ENCODE results near the gene BMPR1B.

Gene BMPR1B

GRCh38 chr4:95092766-95093165, 335.0 kb downstream of the BMPR1B start:
- Histone ChIP-seq H3K36me3 (ENCODE audit: control insufficient read depth, insufficient read depth, low read length) (no peaks in the 10 kb centered on the region), H3K27ac (ENCODE audit: low read length) (no peak overlapping the region), H3K4me3 (ENCODE audit: low read length) (no peak overlapping the region), H3K27me3 (ENCODE audit: control insufficient read depth, insufficient read depth, low read length) (no peaks in the 10 kb centered on the region), H3K9me3 (ENCODE audit: control insufficient read depth, insufficient read depth, low read length) (no peaks in the 10 kb centered on the region), H3K4me1 (ENCODE audit: control insufficient read depth, insufficient read depth, low read length) (no peaks in the 10 kb centered on the region)
- WGBS (ENCODE audit: insufficient coverage, insufficient read length), result no CpG with 5 or more reads among the region's 3 CpGs
- no peak for DNase-seq (ENCODE audit: low read depth, low spot score)

GRCh38 chr4:95093460-95093859, 335.7 kb downstream of the BMPR1B start:
- WGBS (ENCODE audit: insufficient coverage, insufficient read length), result no CpG with 5 or more reads among the region's 2 CpGs
- DNase-seq (ENCODE audit: low read depth, low spot score), result no peak
- Histone ChIP-seq H3K27ac (ENCODE audit: low read length) (no peak overlapping the region), H3K4me3 (ENCODE audit: low read length) (no peak overlapping the region), H3K36me3 (ENCODE audit: control insufficient read depth, insufficient read depth, low read length) (no peaks in the 10 kb centered on the region), H3K4me1 (ENCODE audit: control insufficient read depth, insufficient read depth, low read length) (no peaks in the 10 kb centered on the region), H3K9me3 (ENCODE audit: control insufficient read depth, insufficient read depth, low read length) (no peaks in the 10 kb centered on the region), H3K27me3 (ENCODE audit: control insufficient read depth, insufficient read depth, low read length) (no peaks in the 10 kb centered on the region)

GRCh38 chr4:95093936-95094929, 336.5 kb downstream of the BMPR1B start:
- Histone ChIP-seq H3K27me3 (ENCODE audit: control insufficient read depth, insufficient read depth, low read length) (no peaks in the 10 kb centered on the region), H3K36me3 (ENCODE audit: control insufficient read depth, insufficient read depth, low read length) (no peaks in the 10 kb centered on the region), H3K27ac (ENCODE audit: low read length) (no peak overlapping the region), H3K4me3 (ENCODE audit: low read length) (no peak overlapping the region), H3K4me1 (ENCODE audit: control insufficient read depth, insufficient read depth, low read length) (no peaks in the 10 kb centered on the region), H3K9me3 (ENCODE audit: control insufficient read depth, insufficient read depth, low read length) (no peaks in the 10 kb centered on the region)
- no peak for DNase-seq (ENCODE audit: low read depth, low spot score)
- no CpG with 5 or more reads among the region's 8 CpGs for WGBS (ENCODE audit: insufficient coverage, insufficient read length)

GRCh38 chr4:95095348-95095974, 337.7 kb downstream of the BMPR1B start:
- DNase-seq (ENCODE audit: low read depth, low spot score), result no peak
- no CpG with 5 or more reads among the region's 1 CpG for WGBS (ENCODE audit: insufficient coverage, insufficient read length)
- Histone ChIP-seq H3K4me1 (ENCODE audit: control insufficient read depth, insufficient read depth, low read length) (no peaks in the 10 kb centered on the region), H3K27ac (ENCODE audit: low read length) (no peak overlapping the region), H3K4me3 (ENCODE audit: low read length) (no peak overlapping the region), H3K36me3 (ENCODE audit: control insufficient read depth, insufficient read depth, low read length) (no peaks in the 10 kb centered on the region), H3K9me3 (ENCODE audit: control insufficient read depth, insufficient read depth, low read length) (no peaks in the 10 kb centered on the region), H3K27me3 (ENCODE audit: control insufficient read depth, insufficient read depth, low read length) (no peaks in the 10 kb centered on the region)

GRCh38 chr4:95102162-95102790, 344.5 kb downstream of the BMPR1B start:
- no peak overlapping the region for H3K4me3 ChIP-seq (ENCODE audit: low read length)
- H3K9me3 ChIP-seq (ENCODE audit: control insufficient read depth, insufficient read depth, low read length), result no peaks in the 10 kb centered on the region; the same call in 1 of the 2 replicates
- DNase-seq (ENCODE audit: low read depth, low spot score), result no peak
- no peaks in the 10 kb centered on the region; the same call in 1 of the 2 replicates for H3K4me1 ChIP-seq (ENCODE audit: control insufficient read depth, insufficient read depth, low read length)
- H3K27ac ChIP-seq (ENCODE audit: low read length), result no peak overlapping the region
- no peaks in the 10 kb centered on the region for H3K36me3 ChIP-seq (ENCODE audit: control insufficient read depth, insufficient read depth, low read length)
- no CpG with 5 or more reads among the region's 3 CpGs for WGBS (ENCODE audit: insufficient coverage, insufficient read length)
- H3K27me3 ChIP-seq (ENCODE audit: control insufficient read depth, insufficient read depth, low read length), result 0 out of 2 replicates have a peak, but pooled peaks cover 1% of the 10 kb centered on the region

GRCh38 chr4:95105112-95105511, 347.4 kb downstream of the BMPR1B start:
- no peaks in the 10 kb centered on the region; the same call in 1 of the 2 replicates for H3K4me1 ChIP-seq (ENCODE audit: control insufficient read depth, insufficient read depth, low read length)
- H3K4me3 ChIP-seq (ENCODE audit: low read length), result no peak overlapping the region
- H3K27me3 ChIP-seq (ENCODE audit: control insufficient read depth, insufficient read depth, low read length), result 0 out of 2 replicates have a peak, but pooled peaks cover 1% of the 10 kb centered on the region
- no CpG with 5 or more reads among the region's 4 CpGs for WGBS (ENCODE audit: insufficient coverage, insufficient read length)
- no peaks in the 10 kb centered on the region for H3K36me3 ChIP-seq (ENCODE audit: control insufficient read depth, insufficient read depth, low read length)
- H3K27ac ChIP-seq (ENCODE audit: low read length), result no peak overlapping the region
- no peaks in the 10 kb centered on the region; the same call in 1 of the 2 replicates for H3K9me3 ChIP-seq (ENCODE audit: control insufficient read depth, insufficient read depth, low read length)
- no peak for DNase-seq (ENCODE audit: low read depth, low spot score)

- Histone ChIP-seq H3K27me3 (ENCODE audit: control insufficient read depth, insufficient read depth, low read length) (0 out of 2 replicates have a peak, but pooled peaks cover 1% of the 10 kb centered on the region), H3K4me3 (ENCODE audit: low read length) (no peak overlapping the region), H3K27ac (ENCODE audit: low read length) (no peak overlapping the region), H3K9me3 (ENCODE audit: control insufficient read depth, insufficient read depth, low read length) (no peaks in the 10 kb centered on the region; the same call in 1 of the 2 replicates), H3K4me1 (ENCODE audit: control insufficient read depth, insufficient read depth, low read length) (no peaks in the 10 kb centered on the region; the same call in 1 of the 2 replicates), H3K36me3 (ENCODE audit: control insufficient read depth, insufficient read depth, low read length) (no peaks in the 10 kb centered on the region)
- no CpG with 5 or more reads among the region's 2 CpGs for WGBS (ENCODE audit: insufficient coverage, insufficient read length)
- no peak for DNase-seq (ENCODE audit: low read depth, low spot score)
Measured at GRCh38 chr4:95105983-95106382, 348.2 kb downstream of the BMPR1B start.

GRCh38 chr4:95106408-95106928, 348.7 kb downstream of the BMPR1B start:
- H3K4me1 ChIP-seq (ENCODE audit: control insufficient read depth, insufficient read depth, low read length), result no peaks in the 10 kb centered on the region; the same call in 1 of the 2 replicates
- no peak overlapping the region for H3K27ac ChIP-seq (ENCODE audit: low read length)
- no peaks in the 10 kb centered on the region for H3K36me3 ChIP-seq (ENCODE audit: control insufficient read depth, insufficient read depth, low read length)
- H3K9me3 ChIP-seq (ENCODE audit: control insufficient read depth, insufficient read depth, low read length), result no peaks in the 10 kb centered on the region
- H3K4me3 ChIP-seq (ENCODE audit: low read length), result no peak overlapping the region
- no peak for DNase-seq (ENCODE audit: low read depth, low spot score)
- H3K27me3 ChIP-seq (ENCODE audit: control insufficient read depth, insufficient read depth, low read length), result 0 out of 2 replicates have a peak, but pooled peaks cover 1% of the 10 kb centered on the region
- WGBS (ENCODE audit: insufficient coverage, insufficient read length), result no CpG with 5 or more reads among the region's 2 CpGs

- Histone ChIP-seq H3K4me1 (ENCODE audit: control insufficient read depth, insufficient read depth, low read length) (no peaks in the 10 kb centered on the region; the same call in 1 of the 2 replicates), H3K27ac (ENCODE audit: low read length) (no peak overlapping the region), H3K27me3 (ENCODE audit: control insufficient read depth, insufficient read depth, low read length) (0 out of 2 replicates have a peak, but pooled peaks cover 1% of the 10 kb centered on the region), H3K9me3 (ENCODE audit: control insufficient read depth, insufficient read depth, low read length) (no peaks in the 10 kb centered on the region), H3K36me3 (ENCODE audit: control insufficient read depth, insufficient read depth, low read length) (no peaks in the 10 kb centered on the region), H3K4me3 (ENCODE audit: low read length) (no peak overlapping the region)
- DNase-seq (ENCODE audit: low read depth, low spot score), result no peak
Measured at GRCh38 chr4:95107004-95107403, 349.2 kb downstream of the BMPR1B start.

- Histone ChIP-seq H3K27me3 (ENCODE audit: control insufficient read depth, insufficient read depth, low read length) (0 out of 2 replicates have a peak, but pooled peaks cover 1% of the 10 kb centered on the region), H3K9me3 (ENCODE audit: control insufficient read depth, insufficient read depth, low read length) (no peaks in the 10 kb centered on the region), H3K36me3 (ENCODE audit: control insufficient read depth, insufficient read depth, low read length) (no peaks in the 10 kb centered on the region), H3K4me3 (ENCODE audit: low read length) (no peak overlapping the region), H3K27ac (ENCODE audit: low read length) (no peak overlapping the region), H3K4me1 (ENCODE audit: control insufficient read depth, insufficient read depth, low read length) (no peaks in the 10 kb centered on the region)
- WGBS (ENCODE audit: insufficient coverage, insufficient read length), result no CpG with 5 or more reads among the region's 4 CpGs
- no peak for DNase-seq (ENCODE audit: low read depth, low spot score)
Measured at GRCh38 chr4:95107635-95108034, 349.9 kb downstream of the BMPR1B start.

Measured in iPS DF 6.9 (cell line).